NT2/D1 (cell line): Measurements from ENCODE around the gene CARD19.

Experiments
- SUZ12 ChIP-seq: IDR thresholded peaks from 2 replicates; pipeline ENCODE4 v1.6.1; 2011; ENCODE audit not compliant: insufficient read length, insufficient read depth; ENCODE audit errors: extremely low read depth
- YY1 ChIP-seq: IDR thresholded peaks from 2 replicates; pipeline ENCODE4 v1.6.1; 2011; ENCODE audit not compliant: insufficient read length, insufficient read depth
- ZNF274 ChIP-seq: IDR thresholded peaks from 2 replicates; pipeline ENCODE4 v1.6.1; 2011; ENCODE audit warnings: mild to moderate bottlenecking, low read depth, low read length

GRCh38 chr9:93048566-93049448, 47.2 kb upstream of the CARD19 start:
- TF ChIP-seq YY1 (no peak), ZNF274 (no peak), SUZ12 (no peak)
